HEK293 (cell line): ENCODE results near the gene ZDHHC13.

Source experiments
- CTCF ChIA-PET: fragments of 350-600 bp; formaldehyde crosslinking; extraction: SDS; loops from one replicate; lab custom pipeline; 2021; ENCODE audit warnings: antibody characterized with exemption; lab: Yijun Ruan, JAX
- POLR2A ChIA-PET: fragments of 300-600 bp; formaldehyde crosslinking; extraction: SDS; loops from one replicate; lab custom pipeline; 2020; ENCODE audit warnings: antibody characterized with exemption, inconsistent platforms; lab: Yijun Ruan, JAX
- H3K27ac ChIP-seq: fragments of 200-500 bp; sonication (Bioruptor generic); 2 replicates; pipeline ENCODE4 v1.5.1; 2014; ENCODE audit warnings: low read depth, low read length, control low read depth, inconsistent platforms; ENCODE audit errors: extremely low read depth
- H3K36me3 ChIP-seq, 2 experiments: fragments of 200-500 bp in 1 of 2; sonication (Bioruptor generic) in 1 of 2; 1 replicate in 1 of 2; 2 replicates in 1 of 2; pipeline ENCODE4 v1.5.1; 2014 to 2017; ENCODE audit warnings: inconsistent platforms in 2 of 2, low read length in 2 of 2; ENCODE audit not compliant: control insufficient read depth in 2 of 2, insufficient read depth in 1 of 2
- H3K4me1 ChIP-seq: fragments of 200-500 bp; sonication (Bioruptor generic); 2 replicates; pipeline ENCODE4 v1.5.1; 2014; ENCODE audit warnings: mild to moderate bottlenecking, low read length, inconsistent platforms; ENCODE audit not compliant: control insufficient read depth, insufficient read depth
- H3K4me3 ChIP-seq: 2 replicates; pipeline ENCODE4 v1.5.1; 2011; ENCODE audit warnings: low read depth, mild to moderate bottlenecking, control low read depth, low read length, moderate library complexity
- H3K9me3 ChIP-seq: fragments of 200-500 bp; sonication (Bioruptor generic); 2 replicates; pipeline ENCODE4 v1.5.1; 2014; ENCODE audit warnings: low read depth, low read length, inconsistent platforms; ENCODE audit not compliant: control insufficient read depth, insufficient read depth
- BCL11A ChIP-seq: fragments of 450-650 bp; formaldehyde crosslinking; IDR thresholded peaks from 2 replicates; pipeline ENCODE4 v1.5.1; 2016; ENCODE audit warnings: low read depth, missing biosample characterization, missing genetic modification characterization
- HIC1 ChIP-seq: fragments of 450-650 bp; formaldehyde crosslinking; IDR thresholded peaks from 2 replicates; pipeline ENCODE4 v1.5.1; 2016; ENCODE audit warnings: missing biosample characterization, missing genetic modification characterization
- OVOL3 ChIP-seq: fragments of 450-650 bp; formaldehyde crosslinking; IDR thresholded peaks from 2 replicates; pipeline ENCODE4 v1.5.1; 2016; ENCODE audit warnings: missing biosample characterization, missing genetic modification characterization
- SALL2 ChIP-seq: fragments of 450-650 bp; formaldehyde crosslinking; IDR thresholded peaks from 2 replicates; pipeline ENCODE4 v1.5.0; 2017; ENCODE audit warnings: missing biosample characterization, mild to moderate bottlenecking, missing genetic modification characterization, borderline replicate concordance
- SETDB1 ChIP-seq: IDR thresholded peaks from one replicate; pipeline ENCODE4 v1.6.1; 2017; ENCODE audit warnings: mild to moderate bottlenecking, low read length, moderate library complexity, mixed read lengths; ENCODE audit not compliant: insufficient read length
- WT1 ChIP-seq: fragments of 450-650 bp; formaldehyde crosslinking; IDR thresholded peaks from 2 replicates; pipeline ENCODE4 v1.5.1; 2016; ENCODE audit warnings: missing biosample characterization, missing genetic modification characterization
- ZBTB11 ChIP-seq: fragments of 450-650 bp; formaldehyde crosslinking; conservative IDR thresholded peaks from 2 replicates; pipeline ENCODE4 v1.5.1; 2016; ENCODE audit warnings: low read depth, missing biosample characterization, missing genetic modification characterization
- ZBTB21 ChIP-seq: fragments of 450-650 bp; formaldehyde crosslinking; IDR thresholded peaks from 2 replicates; pipeline ENCODE4 v1.5.1; 2017; ENCODE audit warnings: missing biosample characterization, missing genetic modification characterization
- ZFP3 ChIP-seq: fragments of 450-650 bp; formaldehyde crosslinking; IDR thresholded peaks from 2 replicates; pipeline ENCODE4 v1.5.1; 2016; ENCODE audit warnings: low read depth, missing biosample characterization, missing genetic modification characterization
- ZNF223 ChIP-seq: fragments of 450-650 bp; formaldehyde crosslinking; IDR thresholded peaks from 2 replicates; pipeline ENCODE4 v1.5.1; 2016; ENCODE audit warnings: missing biosample characterization, missing genetic modification characterization
- ZNF239 ChIP-seq: fragments of 450-650 bp; formaldehyde crosslinking; IDR thresholded peaks from 2 replicates; pipeline ENCODE4 v1.5.1; 2016; ENCODE audit warnings: missing biosample characterization, missing genetic modification characterization
- ZNF37A ChIP-seq: fragments of 450-650 bp; IDR thresholded peaks from 2 replicates; pipeline ENCODE4 v1.5.1; 2018; ENCODE audit warnings: missing biosample characterization, missing genetic modification characterization
- ZNF548 ChIP-seq: fragments of 450-650 bp; formaldehyde crosslinking; IDR thresholded peaks from 2 replicates; pipeline ENCODE4 v1.5.1; 2016; ENCODE audit warnings: missing biosample characterization, missing genetic modification characterization
- ZNF560 ChIP-seq: fragments of 450-650 bp; formaldehyde crosslinking; IDR thresholded peaks from 2 replicates; pipeline ENCODE4 v1.5.1; 2017; ENCODE audit warnings: missing biosample characterization, missing genetic modification characterization, borderline replicate concordance
- ZNF596 ChIP-seq: fragments of 450-650 bp; IDR thresholded peaks from 2 replicates; pipeline ENCODE4 v1.5.0; 2018; ENCODE audit warnings: missing biosample characterization, mild to moderate bottlenecking, missing genetic modification characterization, moderate library complexity
- ZNF621 ChIP-seq: fragments of 450-650 bp; formaldehyde crosslinking; IDR thresholded peaks from 2 replicates; pipeline ENCODE4 v1.5.1; 2017; ENCODE audit warnings: missing biosample characterization, missing genetic modification characterization
- ZNF639 ChIP-seq: fragments of 450-650 bp; formaldehyde crosslinking; IDR thresholded peaks from 2 replicates; pipeline ENCODE4 v1.5.1; 2016; ENCODE audit warnings: missing biosample characterization, missing genetic modification characterization
- ZNF692 ChIP-seq: fragments of 450-650 bp; formaldehyde crosslinking; IDR thresholded peaks from 2 replicates; pipeline ENCODE4 v1.5.1; 2016; ENCODE audit warnings: missing biosample characterization, missing genetic modification characterization
- ZXDB ChIP-seq: fragments of 450-650 bp; formaldehyde crosslinking; IDR thresholded peaks from 2 replicates; pipeline ENCODE4 v1.5.1; 2016; ENCODE audit warnings: missing biosample characterization, missing genetic modification characterization

ZDHHC13 gene

GRCh38 chr11:19209617-19210370, 92.8 kb downstream of the ZDHHC13 start:
- TF ChIP-seq ZNF223 (no peak), SETDB1 (no peak), WT1 (tag by site-specific recombination) (no peak), OVOL3 (tag by site-specific recombination) (no peak), ZNF239 (tag by site-specific recombination) (no peak), ZNF548 (tag by site-specific recombination) (no peak)
- TF ChIP-seq, all 188 proteins: peak for 0
- POLR2A ChIA-PET = interaction anchor here (0.7 kb wide), 1 partner anchor 383 kb away, joined by 6 read pairs; no protein-coding TSS in a partner anchor
- Histone ChIP-seq H3K4me3 (no peak overlapping the region), H3K36me3 (no peaks in the 10 kb centered on the region), H3K9me3 (no peaks in the 10 kb centered on the region), H3K4me1 (no peaks in the 10 kb centered on the region), H3K27ac (no peak overlapping the region)
- CTCF ChIA-PET = interaction anchor here (0.6 to 1.1 kb wide), 4 partner anchors 35 to 549 kb away, joined by 3 to 4 read pairs (median 4); no protein-coding TSS in a partner anchor

- ChIA-PET POLR2A (no interaction called here), CTCF (no interaction called here)
- Histone ChIP-seq H3K27ac (no peak overlapping the region), H3K4me3 (no peak overlapping the region), H3K9me3 (no peaks in the 10 kb centered on the region), H3K4me1 (no peaks in the 10 kb centered on the region; the same call in 1 of the 2 replicates), H3K36me3 (no peaks in the 10 kb centered on the region)
- TF ChIP-seq ZXDB (tag by site-specific recombination) = no peak
- no peak for TF ChIP-seq ZBTB21
- TF ChIP-seq ZNF37A = no peak
- TF ChIP-seq ZFP3 (tag by site-specific recombination) = no peak
- no peak for TF ChIP-seq ZNF560 (tag by site-specific recombination)
- no peak for TF ChIP-seq ZBTB11 (tag by site-specific recombination)
- no peak for TF ChIP-seq BCL11A (tag by site-specific recombination)
- TF ChIP-seq HIC1 = no peak
- TF ChIP-seq SALL2 (tag by site-specific recombination) = no peak
- no peak for TF ChIP-seq ZNF639 (tag by site-specific recombination)
- no peak for TF ChIP-seq ZNF621 (tag by site-specific recombination)
- no peak for TF ChIP-seq ZNF596 (tag by site-specific recombination)
- no peak for TF ChIP-seq ZNF692
These were observed 99.1 kb downstream of the ZDHHC13 start for GRCh38 chr11:19216021-19216420.
